OCI-M2 (cell line): ENCODE data around the gene CAMTA1.

Experiments used
- DNase-seq: peaks from one replicate; lab custom pipeline; 2025; ENCODE audit not compliant: unreplicated experiment; lab: John Stamatoyannopoulos, UW

Gene CAMTA1

DNA sequence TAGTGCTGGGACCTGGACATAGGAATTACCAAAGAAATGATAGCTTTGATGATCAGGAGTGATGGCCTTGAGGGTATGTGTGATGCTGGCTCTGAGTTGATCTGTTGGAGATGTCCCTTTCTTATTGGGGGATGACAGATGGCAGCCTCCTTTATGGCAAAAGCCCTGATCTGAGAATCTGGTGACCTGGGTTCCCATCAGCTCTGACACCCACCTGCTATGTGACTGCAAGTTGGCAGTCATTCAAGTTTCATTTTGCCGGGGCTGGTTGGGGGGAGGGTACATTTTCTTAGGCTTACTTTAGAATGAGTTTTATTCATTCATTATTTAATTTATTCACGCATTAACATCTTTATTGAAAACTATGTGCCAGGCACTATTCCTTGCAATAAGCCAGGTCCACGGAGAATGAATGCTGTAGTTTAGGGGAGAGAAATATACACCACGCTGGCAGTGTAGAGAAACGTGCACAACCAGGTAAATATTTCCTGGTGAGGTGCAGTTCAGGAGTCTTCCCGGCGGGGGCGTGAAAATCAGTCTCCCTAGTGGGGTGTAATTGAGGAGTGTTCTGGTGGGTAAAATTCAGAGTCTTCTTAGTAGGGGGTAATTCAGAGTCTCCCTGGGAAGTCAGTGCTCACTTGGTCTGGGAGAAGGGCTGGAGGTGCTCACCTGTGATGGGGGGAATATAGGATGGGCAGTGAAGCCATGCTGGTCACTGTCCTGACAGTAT, 401.3 kb downstream of the CAMTA1 start:
- no peak for DNase-seq

DNA sequence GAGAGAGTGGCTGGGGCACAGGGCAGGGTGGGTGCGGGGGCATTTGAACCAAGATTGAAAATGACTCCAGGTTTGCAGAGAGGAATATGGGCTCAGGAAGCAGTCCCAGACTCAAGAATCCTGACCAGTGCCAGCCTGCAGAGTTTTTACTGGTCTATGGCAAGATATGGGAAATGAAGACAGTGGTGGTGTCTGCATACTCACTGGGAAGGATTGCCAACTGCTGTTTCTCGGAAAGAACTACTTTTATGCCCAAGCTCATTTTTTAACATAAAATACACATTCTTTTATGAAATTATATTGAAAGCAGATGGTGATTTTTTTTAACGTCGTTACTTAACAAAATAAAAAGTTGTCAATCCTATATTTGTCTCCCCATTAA, 401.8 kb downstream of the CAMTA1 start:
- DNase-seq = no peak

DNA sequence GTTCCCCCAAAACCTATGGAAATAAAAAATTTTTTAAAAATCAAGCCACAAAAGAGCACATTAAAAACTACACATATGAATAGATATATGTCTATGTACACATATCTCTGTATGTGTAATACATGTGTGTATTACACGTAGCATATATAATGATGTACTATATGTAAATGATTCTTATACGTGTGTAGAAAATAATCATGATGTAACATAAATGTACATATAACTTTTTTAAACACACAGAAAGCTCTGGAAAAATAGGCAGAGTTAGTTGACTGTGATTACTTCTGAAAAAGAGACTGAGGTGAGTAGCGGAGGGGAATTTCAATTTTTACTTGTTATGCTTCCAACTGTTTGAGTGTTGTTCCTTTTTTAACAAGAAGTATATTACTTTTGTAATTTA, 405.0 kb downstream of the CAMTA1 start:
- DNase-seq = no peak

DNA sequence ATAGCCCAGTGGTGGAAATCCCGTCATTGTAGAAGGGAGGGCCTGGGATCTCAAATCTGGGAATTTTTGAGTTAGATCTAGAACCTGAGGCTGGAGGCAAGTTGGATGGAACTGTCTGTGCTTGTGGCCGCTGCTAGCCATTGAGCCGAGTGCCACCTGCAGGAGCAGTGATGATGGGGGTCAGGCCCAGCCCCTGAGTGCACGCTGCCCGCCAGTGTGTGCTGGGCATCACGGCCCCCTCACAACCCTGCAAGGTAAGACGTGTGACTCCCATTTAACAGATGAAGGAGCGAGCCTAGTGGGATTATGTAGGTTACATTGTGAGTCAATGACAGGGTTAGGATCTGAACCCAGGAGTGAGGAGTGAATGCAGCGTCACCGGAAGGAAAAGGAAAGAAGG, 407.2 kb downstream of the CAMTA1 start:
- no peak for DNase-seq

DNA sequence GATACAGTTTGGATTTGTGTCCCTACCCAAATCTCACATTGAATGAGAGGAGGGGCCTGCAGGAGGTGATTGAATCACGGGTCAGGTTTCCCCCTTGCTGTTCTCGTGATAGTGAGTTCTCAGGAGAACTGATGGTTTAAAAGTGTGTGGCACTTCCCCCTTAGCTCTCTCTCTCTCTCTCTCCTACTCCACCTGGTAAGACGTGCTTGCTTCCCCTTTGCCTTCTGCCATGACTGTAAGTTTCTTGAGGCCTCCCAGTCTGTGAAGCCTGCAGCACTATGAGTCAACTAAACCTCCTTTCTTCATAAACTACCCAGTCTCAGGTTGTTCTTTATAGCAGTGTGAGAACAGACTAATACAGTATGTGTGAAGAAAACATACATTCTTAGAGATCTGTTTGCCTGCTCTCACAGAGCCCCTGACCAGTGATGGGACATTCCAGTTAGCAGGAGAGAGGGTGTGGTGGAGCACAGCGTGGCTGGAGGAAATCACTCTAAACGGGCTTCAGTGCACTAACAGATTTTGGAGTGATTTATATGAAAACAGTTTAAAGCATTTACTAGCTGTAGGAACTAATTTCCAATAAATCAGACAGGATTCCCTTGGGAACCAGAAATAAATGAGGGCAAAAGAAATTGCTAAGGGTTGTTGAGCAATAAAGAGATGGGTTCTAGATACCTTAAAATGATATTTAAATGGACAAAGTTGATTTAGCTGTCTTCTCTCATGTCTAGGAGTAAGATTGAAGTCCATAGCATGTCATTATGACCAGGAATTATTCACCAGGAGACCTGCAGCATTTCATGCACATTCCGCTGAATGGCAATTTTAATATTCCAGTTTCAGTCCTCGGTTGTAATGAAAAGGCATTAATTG, 411.0 kb downstream of the CAMTA1 start:
- no peak for DNase-seq

DNA sequence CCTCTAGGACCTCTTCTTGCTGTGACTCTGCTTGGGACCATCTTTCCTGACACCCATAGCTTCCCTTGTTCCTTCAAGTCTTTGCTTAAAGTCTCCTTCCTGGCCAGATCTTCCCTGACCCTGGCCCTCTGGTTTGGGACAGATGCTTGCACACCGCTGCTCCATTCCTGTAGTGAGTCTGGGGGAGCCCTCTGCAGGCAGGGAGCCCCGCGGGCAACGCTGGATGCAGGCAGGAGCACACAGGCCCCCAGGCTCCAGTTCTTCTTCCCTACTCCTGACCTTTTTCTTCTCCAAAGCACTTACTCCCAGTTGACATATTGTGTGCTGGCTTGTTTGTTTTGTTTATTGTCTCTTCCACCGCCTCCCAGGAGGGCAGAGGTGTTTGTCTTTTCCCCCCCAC, 413.4 kb downstream of the CAMTA1 start:
- no peak for DNase-seq

DNA sequence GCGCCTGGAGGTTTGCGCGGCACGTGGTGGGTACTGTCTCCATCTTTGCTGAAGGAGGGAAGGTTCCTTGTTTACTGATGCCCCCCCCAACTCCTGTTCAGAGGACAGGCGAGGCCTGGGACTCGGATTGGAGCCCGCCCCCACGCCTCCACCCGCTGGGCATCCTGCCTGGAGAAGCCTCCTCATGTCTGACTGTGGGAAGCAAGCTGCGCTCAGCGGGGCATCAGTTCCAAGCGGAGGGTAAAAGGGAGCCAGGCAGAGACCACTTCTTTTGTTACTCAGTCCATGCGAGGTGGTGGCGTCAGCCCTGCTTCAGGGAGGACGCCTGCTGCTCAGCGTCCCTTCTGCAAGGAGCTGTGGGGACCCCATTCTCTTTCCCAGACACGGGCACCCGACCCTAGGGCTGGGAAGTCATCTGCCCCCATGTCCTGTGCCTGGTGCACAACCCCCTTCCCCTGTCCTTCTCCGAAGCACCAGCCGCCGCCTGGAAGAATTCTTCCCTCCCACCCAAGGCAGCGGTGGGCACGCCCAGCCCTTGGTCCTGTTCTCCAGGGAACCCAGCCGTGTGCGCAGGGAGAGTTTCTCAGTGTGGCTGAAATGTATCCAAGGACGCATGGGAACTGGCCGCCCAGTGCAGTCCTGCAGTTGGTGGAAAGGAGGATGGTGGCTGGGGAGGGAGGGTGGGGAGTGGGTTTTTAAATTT, 414.0 kb downstream of the CAMTA1 start:
- DNase-seq = no peak

DNA sequence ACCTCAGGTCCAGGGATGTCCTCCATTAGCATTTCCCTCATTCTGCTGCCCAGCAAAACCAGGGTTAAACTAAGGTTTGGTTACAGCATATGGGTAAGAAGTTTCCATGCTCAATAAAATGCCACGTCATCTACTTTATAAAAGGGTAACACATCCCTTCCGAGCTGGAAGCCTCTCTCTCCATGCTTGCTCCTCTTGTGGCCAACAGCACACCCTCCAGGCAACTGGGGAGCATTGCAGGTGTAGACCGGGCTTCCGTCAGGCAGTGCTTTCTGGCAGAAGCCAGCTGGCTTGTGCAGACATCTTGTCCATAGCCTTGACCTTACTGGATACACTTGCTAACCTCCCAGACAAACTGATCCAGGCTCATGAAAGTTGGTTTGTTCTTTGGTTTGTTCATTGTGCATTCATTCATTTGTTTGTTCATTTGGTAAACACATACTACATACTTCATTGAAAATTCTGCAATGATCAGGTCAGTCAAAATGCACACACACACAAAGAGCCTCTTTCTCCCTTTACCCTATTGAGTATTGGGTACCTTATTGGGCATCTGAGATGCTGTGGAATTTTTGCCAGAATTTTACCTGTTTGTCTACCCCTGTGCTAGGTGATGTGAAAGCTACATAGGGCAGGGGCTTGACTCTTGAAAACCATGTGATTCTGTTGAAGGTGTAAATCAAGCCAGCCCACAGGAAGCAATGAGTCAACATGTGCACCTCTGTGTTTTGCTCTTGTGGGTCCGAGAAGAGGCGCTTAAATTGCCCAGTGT, 422.8 kb downstream of the CAMTA1 start:
- no peak for DNase-seq

DNA sequence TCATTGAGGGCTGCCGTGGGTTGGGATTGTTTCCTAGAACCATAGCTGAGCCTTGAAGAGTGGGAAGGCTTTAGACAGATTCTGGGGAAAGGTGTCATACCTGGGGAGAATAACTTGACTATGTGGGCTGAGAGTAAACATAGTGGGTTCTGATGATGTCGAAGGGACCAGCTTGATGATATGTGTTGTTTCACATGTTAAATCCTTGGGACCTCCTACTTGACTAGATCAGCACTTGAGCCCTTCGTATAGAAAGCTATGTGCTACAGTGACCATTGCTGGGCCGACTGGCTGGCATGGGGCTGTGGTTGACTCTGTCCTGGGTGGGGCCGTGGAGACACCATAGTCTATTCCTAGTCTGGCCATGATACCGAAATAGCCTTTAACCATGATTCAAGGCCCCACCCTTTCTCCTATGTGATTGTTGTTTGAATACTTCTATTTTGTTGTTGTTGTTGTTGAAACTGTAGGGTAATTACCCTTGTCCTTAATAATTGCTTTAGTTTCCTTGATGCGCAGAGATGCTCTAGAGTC, 423.5 kb downstream of the CAMTA1 start:
- DNase-seq = no peak

DNA sequence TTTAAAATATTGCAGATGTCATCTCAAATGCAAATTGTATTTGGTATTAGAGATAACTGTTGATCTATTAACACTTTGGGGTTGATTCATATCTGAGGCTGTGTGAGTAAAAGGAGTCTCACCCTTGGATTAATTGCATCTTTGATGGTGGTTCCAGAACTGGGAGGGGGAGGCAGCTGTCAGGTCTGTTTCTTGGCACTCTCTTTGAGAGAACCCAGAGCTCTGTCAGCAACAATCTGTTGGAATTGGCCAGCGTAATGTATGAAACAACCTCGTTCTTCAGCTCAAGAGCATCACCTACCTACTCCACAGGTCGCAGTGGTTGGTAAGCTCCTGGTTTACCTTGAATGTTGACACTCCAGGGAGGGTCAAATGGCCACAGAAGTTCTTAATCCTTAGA, 424.1 kb downstream of the CAMTA1 start:
- no peak for DNase-seq

DNA sequence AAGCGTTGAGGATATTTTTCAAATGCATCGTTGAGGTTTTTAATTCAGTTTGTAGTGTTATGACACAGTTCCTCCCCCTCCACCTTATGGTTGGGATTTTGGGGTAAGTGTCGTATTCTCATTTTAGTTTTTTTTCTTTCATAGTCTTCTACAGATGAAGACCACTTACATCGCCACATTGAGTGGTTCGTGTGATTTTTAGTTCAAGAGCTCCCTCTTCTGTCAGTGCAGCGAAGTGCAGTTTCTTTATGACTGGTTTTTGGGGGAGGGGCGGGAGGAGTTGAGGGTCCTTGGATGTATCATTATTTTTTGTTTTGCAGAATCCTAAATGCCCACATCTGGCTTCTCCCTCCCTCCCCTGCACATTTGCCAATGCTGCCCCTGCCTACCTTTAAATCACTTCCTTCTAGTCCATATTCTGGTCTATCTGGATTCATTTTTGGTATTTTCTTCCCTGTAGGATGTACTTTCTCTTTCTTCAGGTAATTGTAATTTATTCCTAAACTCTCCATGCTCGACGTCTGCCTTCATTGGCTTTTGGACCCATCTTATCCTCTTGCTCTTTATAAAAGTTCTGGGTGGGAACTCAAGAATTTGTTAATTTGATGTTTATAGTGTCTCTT, 433.1 kb downstream of the CAMTA1 start:
- DNase-seq = no peak

DNA sequence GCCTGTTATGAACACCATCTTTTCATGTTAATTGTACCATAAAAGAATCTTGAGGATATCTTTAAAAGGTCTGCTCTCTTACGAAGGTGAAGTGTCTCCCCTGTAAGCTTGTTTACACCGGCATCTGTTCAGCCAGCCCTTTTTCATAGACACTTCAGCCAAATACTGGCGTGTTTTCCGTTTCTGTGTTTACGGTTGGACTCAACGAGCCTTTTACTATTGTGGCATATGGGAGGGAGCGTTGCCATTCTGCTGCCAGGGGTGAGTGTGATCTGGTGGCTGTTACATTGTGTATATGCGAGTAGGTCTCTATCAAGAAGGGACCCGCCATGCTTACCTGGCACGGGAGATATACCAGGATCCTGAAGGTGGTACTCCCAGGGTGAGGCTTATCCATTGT, 433.8 kb downstream of the CAMTA1 start:
- no peak for DNase-seq

DNA sequence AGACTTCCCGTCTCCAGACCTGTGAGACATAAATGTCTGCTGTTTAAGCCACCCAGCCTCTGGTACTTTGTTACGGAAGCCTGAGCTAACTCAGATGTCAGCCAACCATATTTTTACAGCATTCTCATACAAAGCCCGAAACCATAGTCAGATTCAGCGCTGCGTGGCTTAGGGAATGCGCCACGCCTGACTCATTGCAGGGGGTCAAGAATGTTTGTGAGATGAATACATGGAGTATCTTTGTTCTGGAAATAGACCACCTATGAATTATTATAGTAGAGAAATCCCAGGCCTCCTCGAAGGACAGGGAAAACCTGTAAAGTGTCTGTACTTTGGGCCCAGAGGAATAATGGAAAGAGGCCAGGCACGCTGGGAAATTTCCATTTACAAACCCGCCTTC, 434.8 kb downstream of the CAMTA1 start:
- DNase-seq = no peak

DNA sequence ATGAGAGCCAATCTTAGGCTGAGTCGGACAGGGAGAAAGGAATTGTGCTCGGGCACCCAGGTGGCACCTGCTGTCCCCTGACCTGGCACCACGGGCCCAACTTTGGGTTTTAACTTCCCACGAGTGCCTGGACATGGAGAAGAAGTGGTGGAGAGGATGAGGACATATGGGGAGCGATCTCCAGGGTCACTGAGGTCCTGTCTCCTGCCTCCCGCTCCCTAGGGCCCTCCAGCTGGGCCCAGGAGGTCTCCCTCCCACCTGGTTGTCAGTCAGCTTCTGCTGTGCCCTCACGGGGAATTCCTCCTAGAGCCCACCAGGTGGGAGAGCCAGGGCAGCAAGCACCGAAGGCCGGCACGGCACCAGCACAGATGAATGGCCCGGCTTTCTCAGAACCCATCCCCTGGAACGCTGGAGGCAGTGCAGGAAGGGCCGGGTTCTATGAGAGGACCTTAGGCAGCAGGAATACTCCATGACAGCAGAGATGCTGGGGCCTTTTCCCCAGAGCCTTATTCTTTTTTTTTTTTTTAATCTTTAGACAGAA, 435.5 kb downstream of the CAMTA1 start:
- DNase-seq = no peak

DNA sequence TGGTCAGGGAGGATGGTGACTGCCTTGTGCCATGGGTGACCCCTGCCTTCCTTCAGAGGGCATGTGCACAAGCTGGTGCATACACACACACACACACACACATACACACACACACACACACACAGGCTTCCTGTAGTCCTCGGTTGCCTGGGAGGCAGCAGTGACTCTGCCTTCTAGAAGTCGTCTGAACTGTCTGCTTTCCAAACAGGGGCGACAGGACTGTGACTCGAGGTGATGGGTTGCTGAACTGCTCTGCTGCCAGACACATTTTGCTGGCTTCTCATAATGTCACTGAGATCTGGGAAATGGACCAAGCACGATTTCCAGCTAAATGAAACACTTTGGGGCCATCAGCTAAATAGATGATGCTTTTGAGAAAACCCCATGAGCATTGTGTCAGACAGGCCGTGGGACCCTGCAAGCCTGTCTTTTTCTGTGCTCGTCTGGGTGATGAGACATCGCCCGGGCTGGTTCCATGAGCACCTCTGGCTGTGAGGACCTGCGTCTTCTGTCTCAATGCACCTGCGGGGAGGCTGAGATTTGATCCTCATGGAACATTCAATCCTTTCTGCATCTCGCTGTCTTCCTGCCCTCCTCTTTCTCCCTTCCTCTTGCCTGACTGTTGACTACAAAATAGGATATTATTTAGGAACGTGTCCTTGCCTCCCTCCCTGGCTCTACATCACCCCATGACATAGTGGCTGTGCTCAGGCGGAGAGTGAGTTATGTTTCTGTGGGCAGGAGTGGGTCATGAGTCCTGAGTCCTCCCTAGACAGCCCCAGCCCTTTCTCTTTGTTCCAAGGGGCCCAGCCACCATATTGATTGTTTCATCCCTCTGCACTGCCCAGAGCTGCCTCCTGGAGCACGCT, 436.8 kb downstream of the CAMTA1 start:
- DNase-seq = no peak

DNA sequence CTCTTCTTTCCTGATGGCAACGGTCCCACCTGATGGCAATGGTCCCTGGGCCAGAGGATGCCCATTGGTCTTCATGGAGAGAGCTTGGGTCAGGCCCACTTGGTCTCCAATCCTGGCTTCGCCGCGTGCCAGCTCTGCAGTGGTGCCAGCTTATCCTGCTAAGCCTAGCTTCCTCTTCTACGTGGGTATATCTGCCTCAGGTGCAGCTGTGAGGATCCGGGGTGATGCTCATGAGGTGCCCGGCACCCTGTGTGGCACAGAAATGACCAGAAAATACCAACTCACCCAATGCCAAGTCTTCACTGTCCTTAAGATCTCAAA, 437.4 kb downstream of the CAMTA1 start:
- no peak for DNase-seq

DNA sequence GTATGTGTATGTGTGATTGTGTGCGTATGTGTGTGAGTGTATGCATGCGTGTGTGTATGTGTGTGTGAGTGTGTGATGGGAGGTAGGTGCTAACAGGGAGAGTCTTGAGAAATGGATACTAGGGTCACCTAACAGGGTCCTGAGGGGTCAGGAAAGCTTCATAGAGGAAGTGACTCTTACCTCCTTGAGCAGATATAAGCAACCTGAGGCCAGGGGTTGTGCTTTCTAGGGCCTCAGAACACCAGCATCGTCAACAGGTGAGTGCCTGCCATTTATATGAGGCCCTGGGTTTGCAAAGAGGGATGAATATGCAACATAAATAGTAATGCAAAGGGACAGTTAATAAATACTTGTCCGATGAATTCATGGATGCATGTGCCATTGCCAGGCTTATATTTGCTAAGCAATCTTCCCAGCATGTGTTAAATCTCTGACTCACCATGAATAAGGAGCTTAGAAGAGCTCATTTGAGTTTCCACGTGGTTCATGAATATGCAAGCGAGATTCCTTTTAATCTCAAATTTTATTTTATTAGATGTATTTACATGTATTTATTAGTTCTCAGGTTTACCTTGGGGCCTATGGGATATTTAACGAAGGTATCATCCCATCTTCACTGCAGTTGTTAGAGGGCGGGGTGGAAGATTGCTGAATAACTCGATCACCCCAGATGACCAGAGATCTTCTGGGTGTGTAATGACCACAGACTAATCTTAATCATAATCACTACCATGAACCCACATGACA, 438.3 kb downstream of the CAMTA1 start:
- DNase-seq = no peak

DNA sequence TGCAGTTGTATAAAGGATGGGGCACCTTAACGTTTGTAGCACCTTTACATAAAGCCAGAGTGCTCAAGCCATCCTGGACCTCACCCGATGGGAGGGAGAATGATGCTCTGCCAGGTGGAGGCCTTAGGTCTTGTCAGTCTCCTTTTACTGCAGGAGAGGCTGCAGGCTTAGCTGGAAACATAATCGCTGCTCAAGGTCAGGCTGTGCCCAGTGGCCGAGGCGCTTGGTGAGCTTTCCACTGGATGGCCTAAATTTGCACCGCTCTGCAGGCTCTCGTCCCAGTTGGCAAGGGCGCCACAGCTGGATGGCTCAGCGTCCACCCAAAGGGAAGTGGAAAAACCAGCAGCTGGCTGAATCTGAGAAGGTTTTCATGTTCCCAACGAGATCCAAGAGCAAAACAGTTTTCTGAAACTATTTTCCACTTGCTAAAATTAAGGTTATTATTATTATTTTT, 438.9 kb downstream of the CAMTA1 start:
- DNase-seq = no peak

DNA sequence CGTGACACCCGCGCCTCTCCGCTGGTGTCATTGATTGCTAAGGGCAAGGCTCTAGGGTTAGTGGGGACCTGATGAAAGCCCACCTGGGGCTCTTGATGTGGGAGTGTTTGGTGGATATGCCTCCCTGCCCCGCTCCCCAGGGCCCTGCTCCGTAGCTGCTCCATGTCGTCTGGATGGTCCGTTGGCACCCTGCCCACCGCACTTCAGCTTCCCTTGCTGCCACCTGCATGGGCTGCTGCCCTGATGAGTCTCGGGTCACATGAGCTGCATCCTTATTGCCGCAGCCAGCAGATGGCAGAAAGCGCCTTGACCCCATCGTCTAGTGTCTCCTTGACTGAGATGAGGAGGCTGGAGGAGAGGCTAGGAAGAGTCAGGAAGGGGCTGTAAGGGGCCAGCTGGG, 439.4 kb downstream of the CAMTA1 start:
- DNase-seq = no peak
